GM12872 (cell line): ENCODE data around the gene BACH2.

Experiments
- CTCF ChIP-seq: IDR thresholded peaks from 3 replicates; pipeline ENCODE4 v1.5.1; 2011; ENCODE audit warnings: low read depth, mild to moderate bottlenecking, low read length, moderate library complexity; ENCODE audit not compliant: insufficient read depth

Gene BACH2

DNA sequence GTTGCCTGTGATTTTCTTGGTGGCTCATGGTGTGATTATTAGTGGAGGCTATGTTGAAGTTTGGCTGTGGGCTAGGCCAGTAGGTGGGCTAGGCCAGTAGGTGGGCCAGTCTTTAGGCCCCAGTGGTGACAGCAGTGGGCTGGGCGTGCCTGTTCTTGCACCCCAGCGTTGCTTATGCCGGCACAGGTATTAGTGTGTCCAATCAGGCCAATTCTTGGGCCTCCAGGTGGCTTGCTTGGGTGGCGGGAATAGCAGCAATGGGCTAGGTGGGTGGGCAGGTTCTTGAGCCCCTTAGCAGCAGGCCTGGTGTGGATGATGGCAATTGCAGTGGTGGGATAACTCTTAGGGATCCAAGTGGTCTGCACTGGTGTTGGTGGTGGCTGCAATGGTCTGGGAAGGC, 379.4 kb downstream of the BACH2 start:
- no peak for TF ChIP-seq CTCF

DNA sequence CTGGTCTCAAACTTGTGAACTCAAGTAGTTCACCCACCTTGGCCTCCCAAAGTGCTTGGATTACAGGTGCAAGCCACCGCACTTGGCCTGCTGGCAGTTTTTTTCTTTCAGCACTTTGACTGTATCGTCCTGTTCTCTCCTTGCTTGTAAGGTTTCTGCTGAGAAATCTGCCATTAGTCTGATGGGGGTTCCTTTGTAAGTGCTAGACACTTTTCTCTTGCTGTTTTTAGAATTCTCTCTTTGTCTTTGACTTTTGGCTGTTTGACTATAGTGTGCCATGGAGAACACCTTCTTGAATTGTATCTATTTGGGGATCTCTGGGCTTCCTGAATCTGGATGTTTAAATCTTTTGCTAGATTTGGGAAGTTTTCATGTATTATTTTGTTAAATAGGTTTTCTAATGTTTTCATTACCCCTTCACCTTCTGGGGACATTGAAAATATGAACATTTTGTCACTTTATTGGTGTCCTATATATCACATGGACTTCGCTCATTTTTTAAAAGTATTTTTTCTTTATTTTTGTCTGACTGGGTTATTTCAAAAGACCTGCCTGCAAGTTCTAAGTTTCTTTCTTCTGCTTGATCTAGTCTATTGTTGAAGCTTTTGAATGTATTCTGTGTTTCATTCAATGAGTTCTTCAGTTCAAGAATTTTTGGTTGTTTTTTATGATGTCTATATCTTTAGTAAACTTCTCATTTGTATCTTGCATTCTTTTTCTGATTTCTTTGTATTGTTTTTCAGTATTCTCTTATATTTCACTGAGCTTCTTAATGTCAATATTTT, 380.3 kb downstream of the BACH2 start:
- no peak for TF ChIP-seq CTCF

DNA sequence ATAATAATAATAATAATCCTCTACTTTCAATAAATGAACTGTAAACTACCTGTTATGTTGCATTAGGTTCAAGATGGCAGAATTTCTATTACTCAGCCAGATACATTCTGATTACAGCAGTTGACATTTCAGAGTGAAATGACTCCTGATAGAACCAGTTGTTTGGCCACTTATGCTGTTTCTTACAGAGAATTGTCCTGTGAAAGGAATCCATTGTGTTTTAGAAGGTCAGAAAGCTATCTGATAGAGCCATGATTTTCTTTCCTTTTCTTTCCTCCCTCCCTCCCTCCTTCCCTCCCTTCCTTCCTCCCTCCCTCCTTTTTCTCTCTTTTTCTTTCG, 385.8 kb downstream of the BACH2 start:
- TF ChIP-seq CTCF, result no peak

- no peak for TF ChIP-seq CTCF
Measured at GRCh38 chr6:89895276-89895874, 401.3 kb downstream of the BACH2 start.

- no peak for TF ChIP-seq CTCF
Measured at GRCh38 chr6:89894169-89894568, 402.5 kb downstream of the BACH2 start, which contains the start of gene GJA10. GJA10 (plus strand) TSS chr6:89894469; CDS start chr6:89894469, 0 bp downstream.

- TF ChIP-seq CTCF, result peak; percentile 25; the same call in 1 of the 3 replicates
Measured at GRCh38 chr6:89892577-89892976, 404.1 kb downstream of the BACH2 start.

GRCh38 chr6:89888871-89889270, 407.8 kb downstream of the BACH2 start:
- no peak for TF ChIP-seq CTCF
